Caco-2 (cell line): ENCODE data around the gene USP34. TPM values are rescaled to one million over a fixed set of nuclear protein-coding genes. Genes with fewer than 3 reads are reported as not detected.

Source experiments
- BruUV-seq: library from RNA; stranded (reverse); fragments of 400-500 nt; replicated peaks from 2 replicates; lab custom pipeline; 2021; lab: Mats Ljungman, UMichigan
- CTCF ChIA-PET: fragments of 300-600 bp; sonication (Branson Sonifier 250); formaldehyde crosslinking; loops from one replicate; lab custom pipeline; 2022; ENCODE audit warnings: antibody characterized with exemption; lab: Charles Lee
- POLR2A ChIA-PET: fragments of 300-600 bp; sonication (Branson Sonifier 250); formaldehyde crosslinking; loops from one replicate; lab custom pipeline; 2022; ENCODE audit warnings: antibody characterized with exemption; lab: Charles Lee
- DNase-seq, 2 experiments: peaks; one replicate each; pipeline versions ENCODE4 v3.0.0 to v3.0.0-alpha.2; 2020 to 2022
- H3K27me3 ChIP-seq: replicated peaks from 2 replicates; pipeline ENCODE4 v1.6.0; 2011; ENCODE audit warnings: low read length; ENCODE audit not compliant: control insufficient read depth, insufficient read depth
- H3K36me3 ChIP-seq: 2 replicates; pipeline ENCODE4 v1.5.1; 2011; ENCODE audit warnings: low read length; ENCODE audit not compliant: control insufficient read depth, insufficient read depth
- H3K4me1 ChIP-seq: fragments of 250-450 bp; sonication (Bioruptor Pico); 2 replicates; pipeline ENCODE4 v1.5.1; 2020; ENCODE audit warnings: mild to moderate bottlenecking
- H3K4me3 ChIP-seq: 2 replicates; pipeline ENCODE4 v1.5.1; 2011; ENCODE audit warnings: low read depth, mild to moderate bottlenecking, control low read depth, low read length
- H3K9me3 ChIP-seq: fragments of 250-450 bp; sonication (Bioruptor Pico); 2 replicates; pipeline ENCODE4 v1.5.1; 2020; ENCODE audit warnings: mild to moderate bottlenecking, moderate library complexity
- H3K27ac Mint-ChIP-seq: one replicate; pipeline ENCODE4 v1.8.0; 2022; ENCODE audit warnings: mixed read lengths; ENCODE audit not compliant: unreplicated experiment
- H3K27me3 Mint-ChIP-seq: one replicate; pipeline ENCODE4 v1.8.0; 2022; ENCODE audit warnings: mixed read lengths; ENCODE audit not compliant: insufficient read depth, unreplicated experiment
- H3K36me3 Mint-ChIP-seq: one replicate; pipeline ENCODE4 v1.8.0; 2022; ENCODE audit warnings: mild to moderate bottlenecking, mixed read lengths; ENCODE audit not compliant: insufficient read depth, unreplicated experiment
- H3K4me1 Mint-ChIP-seq: one replicate; pipeline ENCODE4 v1.8.0; 2022; ENCODE audit warnings: low read depth, mixed read lengths; ENCODE audit not compliant: unreplicated experiment
- H3K4me3 Mint-ChIP-seq: one replicate; pipeline ENCODE4 v1.8.0; 2022; ENCODE audit warnings: mild to moderate bottlenecking, moderate library complexity, mixed read lengths; ENCODE audit not compliant: unreplicated experiment
- H3K9me3 Mint-ChIP-seq: one replicate; pipeline ENCODE4 v1.8.0; 2022; ENCODE audit warnings: mixed read lengths; ENCODE audit not compliant: unreplicated experiment
- CTCF ChIP-seq, 2 experiments: fragments of 200-600 bp in 1 of 2; IDR thresholded peaks; 1 replicate in 1 of 2; 2 replicates in 1 of 2; pipeline versions ENCODE4 v1.5.1 to v1.8.0; 2011 to 2022; ENCODE audit warnings: antibody characterized with exemption in 1 of 2, control low read depth in 1 of 2, inconsistent platforms in 1 of 2, low read depth in 1 of 2, low read length in 1 of 2, mild to moderate bottlenecking in 1 of 2, moderate library complexity in 1 of 2; ENCODE audit not compliant: insufficient read depth in 1 of 2, severe bottlenecking in 1 of 2, unreplicated experiment in 1 of 2
- intact Hi-C: fragments of 100-400 bp; cut with micrococcal nuclease; formaldehyde crosslinking; loops from one replicate; pipeline ENCODE4 v1.10.0; 2022; ENCODE audit not compliant: unreplicated experiment
- total RNA-seq: library from RNA; stranded (reverse); gene quantifications from 2 replicates; pipeline ENCODE4 v1.2.3, GENCODE V29; 2022

USP34 gene
- total RNA-seq, 1 experiment from 2014 or later, result 100 TPM

DNA sequence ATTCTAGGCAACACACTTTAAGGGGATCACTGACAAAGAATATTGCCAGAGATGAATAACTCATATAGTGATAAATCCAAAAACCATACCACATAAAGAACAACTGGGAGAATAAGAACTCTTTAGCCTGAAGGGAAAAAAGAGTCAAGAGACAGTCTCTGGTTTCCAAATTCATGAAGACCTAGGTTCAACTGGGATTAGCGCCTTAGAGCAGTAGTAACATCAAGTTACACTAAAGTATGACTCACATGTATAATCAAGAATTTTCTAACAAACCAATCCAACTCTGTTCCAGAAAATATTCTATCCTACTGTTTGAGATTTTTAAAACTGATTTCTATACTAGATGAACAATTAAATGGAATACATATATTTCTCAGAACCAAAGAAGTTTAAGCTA, 93.8 kb downstream of the USP34 start:
- Mint-ChIP-seq H3K9me3 (no peaks in the 10 kb centered on the region), H3K27me3 (no peaks in the 10 kb centered on the region), H3K4me1 (no peaks in the 10 kb centered on the region), H3K36me3 (peaks cover 86% of the 10 kb centered on the region), H3K27ac (no peak overlapping the region), H3K4me3 (no peak overlapping the region)
- no peak for TF ChIP-seq CTCF (IDR thresholded peaks at IDR 0.05; ENCODE audit: insufficient read depth in 1 of 2, low read depth in 1 of 2, low read length in 1 of 2, severe bottlenecking in 1 of 2, unreplicated experiment in 1 of 2)
- no peak for DNase-seq
- CTCF ChIA-PET, result no interaction called here
- BruUV-seq, result no TSS peak
- no peaks in the 10 kb centered on the region; the same call in 1 of the 2 replicates for H3K36me3 ChIP-seq
- no peak overlapping the region for H3K4me3 ChIP-seq
- H3K9me3 ChIP-seq, result no peaks in the 10 kb centered on the region
- no peaks in the 10 kb centered on the region for H3K27me3 ChIP-seq
- H3K4me1 ChIP-seq, result no peaks in the 10 kb centered on the region
- POLR2A ChIA-PET, result no interaction called here
- intact Hi-C loops, result no loop called here

DNA sequence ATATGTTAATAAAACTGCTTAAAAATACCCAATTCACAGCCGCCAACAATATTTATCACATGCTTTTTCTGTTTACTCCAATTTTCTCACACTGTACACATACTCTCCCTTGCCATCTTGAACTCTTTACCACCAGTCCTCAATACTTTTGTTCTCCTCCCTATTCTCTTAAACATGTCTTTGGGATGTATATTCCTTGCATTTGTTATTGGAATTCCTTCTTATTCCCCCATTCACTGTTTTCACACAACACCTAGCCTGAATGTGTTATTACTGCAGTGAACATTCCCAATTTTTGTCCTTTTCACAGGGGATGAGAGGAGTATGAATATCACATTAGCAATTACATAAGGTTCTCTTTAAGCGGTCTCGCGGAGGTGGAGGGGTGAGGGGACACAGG, 94.7 kb downstream of the USP34 start:
- no peak for DNase-seq
- H3K4me3 ChIP-seq, result no peak overlapping the region
- no TSS peak for BruUV-seq
- Mint-ChIP-seq H3K27me3 (no peaks in the 10 kb centered on the region), H3K4me1 (no peaks in the 10 kb centered on the region), H3K4me3 (no peak overlapping the region), H3K27ac (no peak overlapping the region), H3K9me3 (no peaks in the 10 kb centered on the region), H3K36me3 (peaks cover 77% of the 10 kb centered on the region)
- intact Hi-C loops, result no loop called here
- ChIA-PET POLR2A (no interaction called here), CTCF (no interaction called here)
- H3K27me3 ChIP-seq, result no peaks in the 10 kb centered on the region
- H3K36me3 ChIP-seq, result no peaks in the 10 kb centered on the region
- H3K4me1 ChIP-seq, result no peaks in the 10 kb centered on the region
- no peaks in the 10 kb centered on the region for H3K9me3 ChIP-seq
- TF ChIP-seq CTCF (IDR thresholded peaks at IDR 0.05; ENCODE audit: insufficient read depth in 1 of 2, low read depth in 1 of 2, low read length in 1 of 2, severe bottlenecking in 1 of 2, unreplicated experiment in 1 of 2), result no peak

- no peaks in the 10 kb centered on the region for H3K36me3 ChIP-seq
- POLR2A ChIA-PET, result interaction anchor here (0.6 kb wide), 1 partner anchor 51 kb away, joined by 4 read pairs; no protein-coding TSS in a partner anchor
- H3K27me3 Mint-ChIP-seq, result no peaks in the 10 kb centered on the region
Measured at GRCh38 chr2:61371027-61371426, 99.9 kb downstream of the USP34 start.

More at GRCh38 chr2:61371027-61371426, 99.9 kb downstream of the USP34 start:
- peaks cover 63% of the 10 kb centered on the region for H3K36me3 Mint-ChIP-seq
- no peaks in the 10 kb centered on the region for H3K9me3 Mint-ChIP-seq
- CTCF ChIA-PET, result no interaction called here
- H3K4me3 Mint-ChIP-seq, result no peak overlapping the region
- no peaks in the 10 kb centered on the region for H3K4me1 ChIP-seq
- no peak overlapping the region for H3K4me3 ChIP-seq
- no peaks in the 10 kb centered on the region for H3K9me3 ChIP-seq
- no peak for TF ChIP-seq CTCF (IDR thresholded peaks at IDR 0.05; ENCODE audit: insufficient read depth in 1 of 2, low read depth in 1 of 2, low read length in 1 of 2, severe bottlenecking in 1 of 2, unreplicated experiment in 1 of 2)
- no peaks in the 10 kb centered on the region for H3K4me1 Mint-ChIP-seq
- BruUV-seq, result no TSS peak
- intact Hi-C loops, result no loop called here
- H3K27me3 ChIP-seq, result no peaks in the 10 kb centered on the region
- no peak for DNase-seq
- no peak overlapping the region for H3K27ac Mint-ChIP-seq
